PC-3 (cell line): ENCODE data around the gene WWP2.

Experiments
- EZH2 ChIP-seq: fragments of 300-600 bp; sonication (generic); IDR thresholded peaks from one replicate; pipeline ENCODE4 v1.6.1; 2017; ENCODE audit warnings: antibody characterized with exemption, mild to moderate bottlenecking, low read length; ENCODE audit not compliant: unreplicated experiment
- EZH2phosphoT487 ChIP-seq: fragments of 300-600 bp; sonication (generic); IDR thresholded peaks from 2 replicates; pipeline ENCODE4 v1.6.1; 2018; ENCODE audit warnings: mild to moderate bottlenecking, antibody characterized with exemption, low read length, borderline replicate concordance
- TF ChIP-seq, protein P1 (sequence below): fragments of 300-600 bp; sonication (generic); conservative IDR thresholded peaks from 2 replicates; pipeline ENCODE4 v1.5.1; 2017; ENCODE audit warnings: antibody characterized with exemption, low read depth, mild to moderate bottlenecking, low read length

DNA sequence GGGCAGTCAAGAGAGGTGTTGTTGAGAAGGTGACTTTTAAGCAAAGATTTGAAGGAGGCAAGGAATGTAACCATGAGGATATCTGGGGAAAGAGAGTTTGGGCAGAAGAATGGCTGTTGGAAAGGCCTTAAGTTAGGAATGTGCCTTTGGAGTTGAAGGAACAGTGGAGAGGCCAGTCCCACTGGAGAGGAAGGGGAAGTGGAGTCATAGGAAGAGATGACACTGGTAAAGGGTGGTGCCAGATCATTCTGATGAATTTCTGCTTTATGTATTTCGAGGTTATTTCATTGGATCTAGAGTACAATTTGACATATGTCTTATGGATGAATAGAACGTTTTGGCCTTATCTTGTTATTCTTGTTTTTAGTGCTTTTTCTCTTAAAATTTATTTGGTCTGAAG is 93.5 kb downstream of the WWP2 start:
- TF ChIP-seq, protein P1, sequence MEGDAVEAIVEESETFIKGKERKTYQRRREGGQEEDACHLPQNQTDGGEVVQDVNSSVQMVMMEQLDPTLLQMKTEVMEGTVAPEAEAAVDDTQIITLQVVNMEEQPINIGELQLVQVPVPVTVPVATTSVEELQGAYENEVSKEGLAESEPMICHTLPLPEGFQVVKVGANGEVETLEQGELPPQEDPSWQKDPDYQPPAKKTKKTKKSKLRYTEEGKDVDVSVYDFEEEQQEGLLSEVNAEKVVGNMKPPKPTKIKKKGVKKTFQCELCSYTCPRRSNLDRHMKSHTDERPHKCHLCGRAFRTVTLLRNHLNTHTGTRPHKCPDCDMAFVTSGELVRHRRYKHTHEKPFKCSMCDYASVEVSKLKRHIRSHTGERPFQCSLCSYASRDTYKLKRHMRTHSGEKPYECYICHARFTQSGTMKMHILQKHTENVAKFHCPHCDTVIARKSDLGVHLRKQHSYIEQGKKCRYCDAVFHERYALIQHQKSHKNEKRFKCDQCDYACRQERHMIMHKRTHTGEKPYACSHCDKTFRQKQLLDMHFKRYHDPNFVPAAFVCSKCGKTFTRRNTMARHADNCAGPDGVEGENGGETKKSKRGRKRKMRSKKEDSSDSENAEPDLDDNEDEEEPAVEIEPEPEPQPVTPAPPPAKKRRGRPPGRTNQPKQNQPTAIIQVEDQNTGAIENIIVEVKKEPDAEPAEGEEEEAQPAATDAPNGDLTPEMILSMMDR = no peak
- no peak for TF ChIP-seq EZH2
- TF ChIP-seq EZH2phosphoT487 = no peak
